ENCODE data around the gene HSFX2.
"Not testable (repeated sequence)": the region's sequence is repeated elsewhere in the genome, so short reads cannot be mapped to it uniquely, and the experiment has no call there.

HSFX2 gene

GRCh38 chrX:149595214-149595613, at the start of gene HSFX2:
HSFX2 (minus strand) TSS chrX:149595314; CDS start chrX:149594700, 614 bp downstream.
- not testable (repeated sequence) for DNase-seq (ENCODE audit: low read depth); H3K4me3 ChIP-seq (replicated peaks; ENCODE audit: low read depth, low read length)

- TF ChIP-seq CTCF (IDR thresholded peaks at IDR 0.05; ENCODE audit: low read length, missing control alignments): no peak
- no peak for DNase-seq (ENCODE audit: low read depth)
- no peak overlapping the region for H3K4me3 ChIP-seq (replicated peaks; ENCODE audit: low read depth, low read length)
Measured at GRCh38 chrX:149643496-149643895, 48.4 kb upstream of the HSFX2 start.

- TF ChIP-seq CTCF (IDR thresholded peaks at IDR 0.05; ENCODE audit: low read length, missing control alignments): no peak
- no peak overlapping the region for H3K4me3 ChIP-seq (replicated peaks; ENCODE audit: low read depth, low read length)
- no peak for DNase-seq (ENCODE audit: low read depth)
Measured at GRCh38 chrX:149641835-149642234, 46.7 kb upstream of the HSFX2 start.

- no peak overlapping the region for H3K4me3 ChIP-seq (replicated peaks; ENCODE audit: low read depth, low read length)
- no peak for TF ChIP-seq CTCF (IDR thresholded peaks at IDR 0.05; ENCODE audit: low read length, missing control alignments)
- no peak for DNase-seq (ENCODE audit: low read depth)
Measured at GRCh38 chrX:149641432-149641831, 46.3 kb upstream of the HSFX2 start.

GRCh38 chrX:149639568-149639967, 44.5 kb upstream of the HSFX2 start:
- no peak overlapping the region for H3K4me3 ChIP-seq (replicated peaks; ENCODE audit: low read depth, low read length)
- no peak for DNase-seq (ENCODE audit: low read depth)

GRCh38 chrX:149638860-149639259, 43.7 kb upstream of the HSFX2 start:
- no peak for DNase-seq (ENCODE audit: low read depth)
- no peak for TF ChIP-seq CTCF (IDR thresholded peaks at IDR 0.05; ENCODE audit: low read length, missing control alignments)
- H3K4me3 ChIP-seq (replicated peaks; ENCODE audit: low read depth, low read length): no peak overlapping the region

More at GRCh38 chrX:149639568-149639967, 44.5 kb upstream of the HSFX2 start:
- no peak for TF ChIP-seq CTCF (IDR thresholded peaks at IDR 0.05; ENCODE audit: low read length, missing control alignments)

- no peak for TF ChIP-seq CTCF (IDR thresholded peaks at IDR 0.05; ENCODE audit: low read length, missing control alignments)
- no peak overlapping the region for H3K4me3 ChIP-seq (replicated peaks; ENCODE audit: low read depth, low read length)
- DNase-seq (ENCODE audit: low read depth): no peak
Measured at GRCh38 chrX:149633511-149633910, 38.4 kb upstream of the HSFX2 start.
